Occipital lobe (tissue), 2 donors: ENCODE results near the gene GRIK2. TPM values are rescaled to one million over a fixed set of nuclear protein-coding genes. Genes with fewer than 3 reads are reported as not detected.

Source experiments
- DNase-seq: peaks from one replicate; lab custom pipeline; 2025; lab: John Stamatoyannopoulos, UW
- total RNA-seq: library from RNA; depleted of rRNA; stranded (reverse); fragments of >200 nt; gene quantifications from one replicate; pipeline ENCODE4 v1.2.3, GENCODE V29; 2014

GRIK2 gene
- total RNA-seq, 1 donor from 2014 or later = 82.7 TPM

DNA sequence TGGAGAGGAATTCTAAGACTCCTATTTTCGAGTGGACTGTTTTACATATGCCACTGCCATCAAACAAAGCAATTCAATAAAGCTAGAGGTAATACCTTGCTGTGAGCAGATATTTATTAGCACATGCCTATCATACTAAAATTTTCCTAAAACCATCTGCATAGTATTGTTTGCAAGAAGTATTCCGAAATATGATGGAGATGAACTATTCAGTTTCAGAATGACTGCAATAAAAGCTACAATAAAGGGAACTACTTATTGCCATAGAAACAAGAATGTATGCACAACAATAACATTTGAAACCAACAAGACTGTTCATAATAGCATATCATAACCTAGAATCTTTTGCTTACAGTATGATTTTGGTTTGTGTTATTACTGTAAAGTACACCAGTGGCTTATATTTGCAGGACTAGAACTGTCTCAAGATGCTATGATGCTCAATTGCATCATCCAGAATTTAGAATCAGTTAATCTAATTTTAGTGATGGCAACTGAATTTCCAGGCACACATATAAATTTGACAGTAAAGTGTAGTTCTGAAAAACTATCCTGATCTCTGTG lies 144.3 kb downstream of the GRIK2 start:
- no peak for DNase-seq

DNA sequence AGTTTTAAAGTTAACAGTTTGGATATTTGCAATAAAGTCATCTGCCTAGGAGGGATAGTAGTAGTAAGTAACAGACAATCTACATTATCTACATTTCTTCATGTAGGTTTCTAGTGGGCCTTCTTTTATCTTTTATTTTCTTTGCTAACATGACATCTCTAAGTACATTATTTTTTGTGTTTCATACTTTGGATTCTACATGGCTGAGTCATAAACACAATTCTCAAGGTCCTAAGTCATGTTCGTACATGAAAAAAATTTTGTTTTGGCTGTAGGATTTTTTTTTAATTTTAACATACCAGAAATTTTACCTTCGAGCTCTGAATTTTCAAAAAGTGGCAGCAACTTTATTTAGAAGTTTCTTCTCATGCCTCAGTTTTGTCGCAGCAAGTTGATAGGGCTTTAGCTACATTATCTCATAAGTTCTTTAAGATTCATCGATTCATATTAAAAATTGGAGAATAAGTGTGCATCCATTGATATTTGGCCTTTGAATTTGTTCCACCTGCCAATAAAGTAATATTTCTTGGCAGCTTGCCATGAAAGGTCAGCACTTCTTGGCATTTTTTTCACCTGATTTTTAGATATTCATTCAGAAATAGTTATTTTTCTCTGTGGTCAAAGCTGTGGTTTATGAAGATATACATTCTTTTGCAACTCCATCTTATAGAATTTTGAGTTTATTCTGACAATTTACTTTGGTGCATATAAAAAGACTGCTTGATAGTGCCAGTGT lies 146.2 kb downstream of the GRIK2 start:
- DNase-seq = no peak

DNA sequence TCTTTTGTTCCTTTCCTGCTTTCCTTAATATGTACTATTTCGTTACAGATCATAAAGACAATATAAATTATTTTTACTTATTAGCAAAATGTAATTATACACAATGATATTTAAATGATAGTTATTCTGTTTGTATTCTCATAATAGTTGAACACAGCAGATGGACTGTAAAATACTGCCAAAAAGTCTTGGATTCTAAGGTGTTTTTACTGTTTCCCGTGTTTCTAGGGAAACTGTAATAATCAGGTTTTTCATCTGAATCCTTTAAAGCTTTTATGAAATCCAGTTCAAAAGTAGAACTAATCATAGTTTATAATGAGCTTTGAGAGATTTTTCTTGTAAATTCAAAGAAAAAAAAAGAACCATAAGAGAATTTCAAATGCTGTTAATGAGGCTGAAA lies 148.4 kb downstream of the GRIK2 start:
- DNase-seq = no peak

DNA sequence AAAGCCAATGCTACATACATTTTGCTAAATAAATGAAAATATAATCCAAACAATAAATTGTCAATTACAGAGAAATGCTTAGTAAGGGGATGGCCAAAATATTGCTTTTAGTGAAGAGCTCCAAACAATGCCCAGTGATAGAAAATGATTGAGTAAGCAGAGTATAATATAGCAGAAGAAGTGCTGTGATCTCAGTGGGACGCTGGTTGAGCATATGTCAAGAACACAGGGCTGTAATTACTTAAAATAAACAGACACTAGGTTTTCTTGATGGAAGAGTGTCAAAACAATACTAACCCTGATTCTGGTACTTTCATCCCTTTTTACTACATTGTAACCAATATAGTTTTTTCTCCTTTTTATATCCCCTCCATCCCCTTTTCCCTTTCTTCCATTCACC lies 150.3 kb downstream of the GRIK2 start:
- DNase-seq = no peak

- no peak for DNase-seq
Observed at GRCh38 chr6:101544286-101544685, 150.8 kb downstream of the GRIK2 start.

DNA sequence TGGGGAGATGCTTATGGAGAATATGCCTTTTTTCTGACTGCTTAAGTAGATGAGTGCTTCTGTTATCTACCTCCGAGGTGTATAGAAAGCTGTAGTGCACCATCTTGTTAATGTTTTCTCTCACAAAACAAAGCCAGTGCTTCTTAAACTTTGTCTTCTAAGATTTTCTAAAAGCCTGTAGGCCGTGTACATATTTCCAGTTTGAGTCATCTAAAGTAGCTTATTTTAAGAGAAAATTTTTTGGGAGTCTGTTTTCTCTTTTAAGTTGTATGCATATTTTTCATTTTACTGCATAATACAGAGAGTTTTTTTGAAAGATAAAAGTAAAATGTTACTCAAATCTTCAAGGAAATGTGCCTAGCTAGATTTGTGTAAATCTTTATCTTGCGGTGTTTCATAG lies 151.7 kb downstream of the GRIK2 start:
- DNase-seq = no peak

DNA sequence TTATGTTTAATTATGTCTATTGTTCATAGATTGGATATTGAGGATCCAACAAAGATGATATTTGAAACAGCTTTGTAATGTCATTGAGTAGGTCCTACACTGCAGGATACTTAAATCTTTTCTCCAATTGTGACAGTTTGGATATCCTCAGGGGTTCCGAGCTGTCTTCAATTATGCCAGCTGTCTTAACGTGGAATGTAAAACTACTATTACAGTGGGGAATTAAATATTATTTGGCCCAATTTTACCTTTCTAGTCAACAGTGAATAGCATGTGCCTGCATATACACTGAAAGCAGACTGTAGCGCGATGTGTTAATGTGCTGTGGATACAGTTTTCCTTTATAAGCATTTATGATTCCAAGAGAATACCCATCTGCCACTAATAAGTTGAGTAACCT lies 156.9 kb downstream of the GRIK2 start:
- no peak for DNase-seq

GRCh38 chr6:101554231-101554630 lies 160.7 kb downstream of the GRIK2 start:
- no peak for DNase-seq

GRCh38 chr6:101558712-101559111 lies 165.2 kb downstream of the GRIK2 start:
- no peak for DNase-seq

- DNase-seq = no peak
Observed at GRCh38 chr6:101572627-101573026, 179.1 kb downstream of the GRIK2 start.

DNA sequence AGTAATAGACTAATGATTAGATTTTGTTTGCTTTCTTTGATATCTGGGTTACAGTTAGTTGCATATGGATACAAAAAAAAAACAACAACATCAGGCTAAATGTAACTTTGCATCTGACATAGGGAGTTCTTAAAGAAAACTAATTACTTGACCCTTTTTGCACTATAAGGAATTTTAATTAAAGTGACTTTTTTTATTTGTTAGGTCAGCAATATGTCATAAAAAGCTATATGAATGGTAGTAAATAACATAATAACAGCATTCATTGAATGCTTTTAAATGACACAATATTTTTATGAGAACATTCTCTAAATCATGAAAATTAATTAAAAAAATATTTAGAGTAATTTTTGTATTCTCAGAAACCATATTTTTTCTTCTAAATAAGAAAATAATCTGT lies 183.6 kb downstream of the GRIK2 start:
- DNase-seq = no peak

- DNase-seq = no peak
Observed at GRCh38 chr6:101578306-101578705, 184.8 kb downstream of the GRIK2 start.

GRCh38 chr6:101582792-101583191 lies 189.3 kb downstream of the GRIK2 start:
- no peak for DNase-seq

DNA sequence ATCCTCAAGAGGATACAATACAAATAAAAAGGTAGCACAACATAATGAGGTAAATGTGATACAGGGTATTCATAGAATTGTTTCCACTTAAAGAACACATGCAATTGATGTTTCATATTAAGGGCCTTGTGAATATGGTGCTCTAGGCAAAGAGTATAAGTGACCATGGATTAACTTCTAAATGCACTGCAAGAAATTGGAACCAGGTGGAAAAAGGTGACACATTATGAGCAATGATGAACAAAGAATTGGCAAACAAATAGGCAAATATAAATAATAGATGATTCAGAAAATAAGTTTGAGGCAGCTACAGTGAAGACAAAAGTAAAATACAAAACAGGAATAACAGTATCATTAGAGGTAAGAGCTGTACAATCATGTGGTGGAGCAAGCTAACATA lies 192.0 kb downstream of the GRIK2 start:
- DNase-seq = no peak

DNA sequence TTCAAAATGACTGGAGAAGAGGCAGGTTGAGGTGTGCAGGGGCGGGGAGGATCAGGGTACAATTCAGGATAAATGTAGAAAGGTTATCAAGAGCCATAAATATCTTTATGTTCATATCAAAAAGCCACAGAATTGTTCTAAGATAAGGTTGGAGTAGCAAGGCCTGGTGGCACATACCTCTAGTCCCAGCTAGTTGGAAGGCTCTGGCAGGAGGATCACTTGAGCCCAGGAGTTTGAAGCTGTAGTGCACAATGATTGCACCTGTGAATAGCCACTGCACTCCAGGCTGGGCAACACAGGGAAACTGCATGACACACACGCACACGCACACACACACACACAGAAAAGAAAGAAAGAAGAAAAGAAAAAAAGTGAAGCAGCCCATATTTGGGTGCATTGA lies 194.8 kb downstream of the GRIK2 start:
- DNase-seq = no peak

DNA sequence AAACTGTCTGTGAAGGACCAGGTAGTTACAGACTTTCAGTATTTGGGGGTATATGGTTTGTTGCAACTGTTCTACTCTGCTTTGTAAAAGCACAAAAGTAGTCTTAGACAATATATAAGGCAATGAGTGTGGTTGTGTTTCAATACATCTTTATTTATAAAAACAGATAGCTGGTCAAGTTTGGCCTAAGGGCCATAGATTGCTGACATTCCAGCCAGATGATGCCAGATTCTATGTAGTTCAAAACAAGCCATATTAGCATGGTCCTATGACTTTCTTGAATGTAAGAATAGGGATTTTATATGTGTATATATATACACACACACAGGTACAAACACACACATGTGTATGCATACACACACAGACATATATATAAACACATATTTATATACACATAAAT lies 201.8 kb downstream of the GRIK2 start:
- DNase-seq = no peak

- no peak for DNase-seq
Observed at GRCh38 chr6:101597693-101598092, 204.2 kb downstream of the GRIK2 start.

- DNase-seq = no peak
Observed at GRCh38 chr6:101605426-101605825, 211.9 kb downstream of the GRIK2 start.

DNA sequence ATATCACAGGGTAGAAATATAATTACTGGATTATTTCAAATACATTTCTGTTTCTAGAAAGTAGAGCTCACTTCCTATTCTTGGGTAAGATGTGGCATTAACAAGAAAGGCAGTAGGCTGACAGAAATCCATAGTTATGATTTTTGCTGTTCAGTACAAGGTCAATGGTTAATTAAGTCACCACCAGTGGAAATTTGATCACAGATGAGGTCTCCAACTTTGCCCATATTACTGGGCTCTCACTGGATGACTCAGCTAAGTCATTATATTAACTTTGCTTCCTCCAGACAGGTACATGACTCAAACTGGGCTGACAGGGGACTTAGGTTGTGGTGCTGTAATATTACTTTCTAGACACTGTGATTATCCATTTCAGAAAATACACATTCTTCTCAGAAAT lies 212.4 kb downstream of the GRIK2 start:
- no peak for DNase-seq

GRCh38 chr6:101607111-101607690 lies 213.7 kb downstream of the GRIK2 start:
- no peak for DNase-seq

DNA sequence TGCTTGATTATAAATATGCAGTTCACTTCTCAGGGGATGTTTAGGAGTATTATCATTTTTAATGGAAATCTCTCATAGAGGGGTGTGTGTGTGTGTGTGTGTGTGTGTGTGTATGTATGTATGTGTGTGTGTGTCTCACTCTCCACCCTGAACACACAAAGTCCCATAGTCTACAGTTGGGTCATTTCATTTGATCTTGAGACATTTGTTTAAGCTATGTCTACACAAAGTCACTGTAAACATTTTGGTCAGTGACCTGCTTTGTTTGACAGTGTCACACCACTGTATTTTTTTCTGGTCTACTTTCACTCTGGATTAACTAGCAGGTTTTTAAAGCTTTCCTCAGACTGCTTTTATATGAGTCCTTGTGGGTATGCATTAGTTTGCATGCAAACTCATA lies 215.2 kb downstream of the GRIK2 start:
- no peak for DNase-seq

DNA sequence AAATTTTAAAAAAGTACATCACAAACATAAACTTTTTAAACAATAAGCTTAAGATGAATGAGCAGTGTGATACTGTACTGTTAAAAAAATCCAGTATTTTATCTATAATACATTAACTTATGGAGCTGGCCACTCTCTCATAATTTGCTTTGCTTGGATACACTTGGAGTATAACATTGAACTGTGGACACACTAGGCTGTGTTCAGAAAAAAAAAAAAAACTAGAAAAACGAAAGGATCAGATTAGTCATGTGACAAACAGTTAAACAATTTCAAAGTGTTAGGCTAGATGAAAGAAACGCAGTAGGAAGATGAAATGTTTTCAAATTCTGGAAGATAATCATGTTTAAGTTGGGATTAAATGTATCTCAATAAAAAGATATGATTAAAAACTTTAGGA lies 220.0 kb downstream of the GRIK2 start:
- DNase-seq = no peak

- no peak for DNase-seq
Observed at GRCh38 chr6:101614774-101615173, 221.3 kb downstream of the GRIK2 start.
